Measurements from ENCODE around the gene PRPF19. TPM values are rescaled to one million over a fixed set of nuclear protein-coding genes. Genes with fewer than 3 reads are reported as not detected.

PRPF19 gene
- total and polyA plus RNA-seq, 2 of the 13 experiments (the other 11 are each of a cell fraction or from before 2014, with no cell fraction given) = 27.4 to 91.1 TPM

DNA sequence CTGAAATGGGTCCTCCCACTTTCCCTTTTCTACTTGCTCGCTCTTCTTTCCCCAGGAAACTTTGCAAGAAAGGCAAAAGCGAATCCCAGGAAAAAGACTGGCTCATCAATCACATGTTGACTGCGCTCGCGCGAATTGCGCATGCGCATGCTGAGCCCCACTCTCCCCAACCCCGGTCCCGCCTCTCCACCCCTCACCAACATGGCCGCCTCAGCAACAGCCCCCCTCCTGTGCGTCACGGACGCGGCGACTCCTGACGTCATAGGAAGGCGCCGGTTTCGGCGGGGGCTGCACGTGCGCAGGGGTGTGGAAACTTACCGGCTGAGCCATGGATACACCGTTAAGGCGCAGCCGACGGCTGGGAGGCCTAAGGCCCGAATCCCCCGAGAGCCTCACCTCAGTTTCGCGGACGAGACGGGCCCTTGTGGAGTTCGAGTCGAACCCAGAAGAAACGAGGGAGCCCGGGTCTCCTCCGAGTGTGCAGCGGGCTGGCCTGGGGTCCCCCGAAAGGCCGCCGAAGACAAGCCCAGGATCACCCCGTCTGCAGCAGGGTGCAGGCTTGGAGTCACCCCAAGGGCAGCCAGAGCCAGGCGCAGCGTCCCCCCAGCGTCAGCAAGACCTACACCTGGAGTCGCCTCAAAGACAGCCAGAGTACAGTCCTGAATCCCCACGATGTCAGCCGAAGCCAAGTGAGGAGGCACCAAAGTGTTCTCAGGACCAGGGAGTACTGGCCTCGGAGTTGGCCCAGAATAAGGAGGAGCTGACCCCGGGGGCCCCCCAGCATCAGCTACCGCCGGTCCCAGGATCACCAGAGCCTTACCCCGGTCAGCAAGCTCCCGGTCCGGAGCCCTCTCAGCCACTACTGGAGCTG lies 64.4 kb downstream of the PRPF19 start, which contains the start of gene CCDC86 (continued):
- TF ChIP-seq, protein P1, sequence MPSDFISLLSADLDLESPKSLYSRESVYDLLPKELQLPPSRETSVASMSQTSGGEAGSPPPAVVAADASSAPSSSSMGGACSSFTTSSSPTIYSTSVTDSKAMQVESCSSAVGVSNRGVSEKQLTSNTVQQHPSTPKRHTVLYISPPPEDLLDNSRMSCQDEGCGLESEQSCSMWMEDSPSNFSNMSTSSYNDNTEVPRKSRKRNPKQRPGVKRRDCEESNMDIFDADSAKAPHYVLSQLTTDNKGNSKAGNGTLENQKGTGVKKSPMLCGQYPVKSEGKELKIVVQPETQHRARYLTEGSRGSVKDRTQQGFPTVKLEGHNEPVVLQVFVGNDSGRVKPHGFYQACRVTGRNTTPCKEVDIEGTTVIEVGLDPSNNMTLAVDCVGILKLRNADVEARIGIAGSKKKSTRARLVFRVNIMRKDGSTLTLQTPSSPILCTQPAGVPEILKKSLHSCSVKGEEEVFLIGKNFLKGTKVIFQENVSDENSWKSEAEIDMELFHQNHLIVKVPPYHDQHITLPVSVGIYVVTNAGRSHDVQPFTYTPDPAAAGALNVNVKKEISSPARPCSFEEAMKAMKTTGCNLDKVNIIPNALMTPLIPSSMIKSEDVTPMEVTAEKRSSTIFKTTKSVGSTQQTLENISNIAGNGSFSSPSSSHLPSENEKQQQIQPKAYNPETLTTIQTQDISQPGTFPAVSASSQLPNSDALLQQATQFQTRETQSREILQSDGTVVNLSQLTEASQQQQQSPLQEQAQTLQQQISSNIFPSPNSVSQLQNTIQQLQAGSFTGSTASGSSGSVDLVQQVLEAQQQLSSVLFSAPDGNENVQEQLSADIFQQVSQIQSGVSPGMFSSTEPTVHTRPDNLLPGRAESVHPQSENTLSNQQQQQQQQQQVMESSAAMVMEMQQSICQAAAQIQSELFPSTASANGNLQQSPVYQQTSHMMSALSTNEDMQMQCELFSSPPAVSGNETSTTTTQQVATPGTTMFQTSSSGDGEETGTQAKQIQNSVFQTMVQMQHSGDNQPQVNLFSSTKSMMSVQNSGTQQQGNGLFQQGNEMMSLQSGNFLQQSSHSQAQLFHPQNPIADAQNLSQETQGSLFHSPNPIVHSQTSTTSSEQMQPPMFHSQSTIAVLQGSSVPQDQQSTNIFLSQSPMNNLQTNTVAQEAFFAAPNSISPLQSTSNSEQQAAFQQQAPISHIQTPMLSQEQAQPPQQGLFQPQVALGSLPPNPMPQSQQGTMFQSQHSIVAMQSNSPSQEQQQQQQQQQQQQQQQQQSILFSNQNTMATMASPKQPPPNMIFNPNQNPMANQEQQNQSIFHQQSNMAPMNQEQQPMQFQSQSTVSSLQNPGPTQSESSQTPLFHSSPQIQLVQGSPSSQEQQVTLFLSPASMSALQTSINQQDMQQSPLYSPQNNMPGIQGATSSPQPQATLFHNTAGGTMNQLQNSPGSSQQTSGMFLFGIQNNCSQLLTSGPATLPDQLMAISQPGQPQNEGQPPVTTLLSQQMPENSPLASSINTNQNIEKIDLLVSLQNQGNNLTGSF (CRISPR knock-in tag; IDR thresholded peaks at IDR 0.05) = peak; percentile 91; the same call in 1 of the 2 replicates
- TF ChIP-seq ZNF253 (CRISPR knock-in tag; IDR thresholded peaks at IDR 0.05; ENCODE audit: borderline replicate concordance) (peak; percentile 65; the same call in 1 of the 2 replicates), ZNF235 (CRISPR knock-in tag; IDR thresholded peaks at IDR 0.05; ENCODE audit: borderline replicate concordance) (peak; percentile 65; the same call in 1 of the 2 replicates), NFATC3 (CRISPR knock-in tag; IDR thresholded peaks at IDR 0.05) (no peak), ZSCAN25 (CRISPR knock-in tag; IDR thresholded peaks at IDR 0.05) (peak; percentile 97), PITX1 (CRISPR knock-in tag; IDR thresholded peaks at IDR 0.05) (peak; percentile 39; the same call in 1 of the 2 replicates), PRPF4 (IDR thresholded peaks at IDR 0.05; ENCODE audit: low read depth, low read length, poor library complexity, severe bottlenecking) (no peak), NR3C1 (CRISPR knock-in tag; IDR thresholded peaks at IDR 0.05) (no peak), HNRNPK (IDR thresholded peaks at IDR 0.05; ENCODE audit: low read depth, low read length, poor library complexity, severe bottlenecking) (peak; percentile 69), ZNF143 (CRISPR knock-in tag; IDR thresholded peaks at IDR 0.05) (peak; percentile 74; the same call in 1 of the 2 replicates)
- TF ChIP-seq, protein P2, sequence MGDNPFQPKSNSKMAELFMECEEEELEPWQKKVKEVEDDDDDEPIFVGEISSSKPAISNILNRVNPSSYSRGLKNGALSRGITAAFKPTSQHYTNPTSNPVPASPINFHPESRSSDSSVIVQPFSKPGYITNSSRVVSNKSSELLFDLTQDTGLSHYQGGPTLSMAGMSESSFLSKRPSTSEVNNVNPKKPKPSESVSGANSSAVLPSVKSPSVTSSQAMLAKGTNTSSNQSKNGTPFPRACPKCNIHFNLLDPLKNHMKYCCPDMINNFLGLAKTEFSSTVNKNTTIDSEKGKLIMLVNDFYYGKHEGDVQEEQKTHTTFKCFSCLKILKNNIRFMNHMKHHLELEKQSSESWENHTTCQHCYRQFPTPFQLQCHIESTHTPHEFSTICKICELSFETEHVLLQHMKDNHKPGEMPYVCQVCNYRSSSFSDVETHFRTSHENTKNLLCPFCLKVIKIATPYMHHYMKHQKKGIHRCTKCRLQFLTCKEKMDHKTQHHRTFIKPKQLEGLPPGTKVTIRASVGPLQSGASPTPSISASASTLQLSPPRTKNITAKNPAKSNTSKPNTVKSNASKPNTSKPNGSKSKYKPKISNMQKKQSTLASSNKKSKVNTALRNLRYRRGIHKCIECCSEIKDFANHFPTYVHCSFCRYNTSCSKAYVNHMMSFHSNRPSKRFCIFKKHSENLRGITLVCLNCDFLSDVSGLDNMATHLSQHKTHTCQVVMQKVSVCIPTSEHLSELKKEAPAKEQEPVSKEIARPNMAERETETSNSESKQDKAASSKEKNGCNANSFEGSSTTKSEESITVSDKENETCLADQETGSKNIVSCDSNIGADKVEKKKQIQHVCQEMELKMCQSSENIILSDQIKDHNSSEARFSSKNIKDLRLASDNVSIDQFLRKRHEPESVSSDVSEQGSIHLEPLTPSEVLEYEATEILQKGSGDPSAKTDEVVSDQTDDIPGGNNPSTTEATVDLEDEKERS (CRISPR knock-in tag; IDR thresholded peaks at IDR 0.05) = peak; percentile 63; the same call in 1 of the 2 replicates
- TF ChIP-seq, protein P3, sequence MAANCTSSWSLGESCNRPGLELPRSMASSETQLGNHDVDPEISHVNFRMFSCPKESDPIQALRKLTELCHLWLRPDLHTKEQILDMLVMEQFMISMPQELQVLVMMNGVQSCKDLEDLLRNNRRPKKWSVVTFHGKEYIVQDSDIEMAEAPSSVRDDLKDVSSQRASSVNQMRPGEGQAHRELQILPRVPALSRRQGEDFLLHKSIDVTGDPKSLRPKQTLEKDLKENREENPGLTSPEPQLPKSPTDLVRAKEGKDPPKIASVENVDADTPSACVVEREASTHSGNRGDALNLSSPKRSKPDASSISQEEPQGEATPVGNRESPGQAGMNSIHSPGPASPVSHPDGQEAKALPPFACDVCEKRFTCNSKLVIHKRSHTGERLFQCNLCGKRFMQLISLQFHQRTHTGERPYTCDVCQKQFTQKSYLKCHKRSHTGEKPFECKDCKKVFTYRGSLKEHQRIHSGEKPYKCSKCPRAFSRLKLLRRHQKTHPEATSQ (CRISPR knock-in tag; IDR thresholded peaks at IDR 0.05; ENCODE audit: borderline replicate concordance) = no peak
- TF ChIP-seq, protein P4, sequence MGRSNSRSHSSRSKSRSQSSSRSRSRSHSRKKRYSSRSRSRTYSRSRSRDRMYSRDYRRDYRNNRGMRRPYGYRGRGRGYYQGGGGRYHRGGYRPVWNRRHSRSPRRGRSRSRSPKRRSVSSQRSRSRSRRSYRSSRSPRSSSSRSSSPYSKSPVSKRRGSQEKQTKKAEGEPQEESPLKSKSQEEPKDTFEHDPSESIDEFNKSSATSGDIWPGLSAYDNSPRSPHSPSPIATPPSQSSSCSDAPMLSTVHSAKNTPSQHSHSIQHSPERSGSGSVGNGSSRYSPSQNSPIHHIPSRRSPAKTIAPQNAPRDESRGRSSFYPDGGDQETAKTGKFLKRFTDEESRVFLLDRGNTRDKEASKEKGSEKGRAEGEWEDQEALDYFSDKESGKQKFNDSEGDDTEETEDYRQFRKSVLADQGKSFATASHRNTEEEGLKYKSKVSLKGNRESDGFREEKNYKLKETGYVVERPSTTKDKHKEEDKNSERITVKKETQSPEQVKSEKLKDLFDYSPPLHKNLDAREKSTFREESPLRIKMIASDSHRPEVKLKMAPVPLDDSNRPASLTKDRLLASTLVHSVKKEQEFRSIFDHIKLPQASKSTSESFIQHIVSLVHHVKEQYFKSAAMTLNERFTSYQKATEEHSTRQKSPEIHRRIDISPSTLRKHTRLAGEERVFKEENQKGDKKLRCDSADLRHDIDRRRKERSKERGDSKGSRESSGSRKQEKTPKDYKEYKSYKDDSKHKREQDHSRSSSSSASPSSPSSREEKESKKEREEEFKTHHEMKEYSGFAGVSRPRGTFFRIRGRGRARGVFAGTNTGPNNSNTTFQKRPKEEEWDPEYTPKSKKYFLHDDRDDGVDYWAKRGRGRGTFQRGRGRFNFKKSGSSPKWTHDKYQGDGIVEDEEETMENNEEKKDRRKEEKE (IDR thresholded peaks at IDR 0.05) = no peak

Data from HepG2 (cell line).